H1 (cell line): ENCODE results near the gene HOMER2. TPM values are rescaled to one million over a fixed set of nuclear protein-coding genes. Genes with fewer than 3 reads are reported as not detected.

ENCODE experiments used
- ASH2L ChIP-seq: fragments of 200-600, 300-600 bp; sonication (generic); IDR thresholded peaks from one replicate; pipeline ENCODE4 v1.7.1; 2017; ENCODE audit warnings: low read length
- BACH1 ChIP-seq: IDR thresholded peaks from 2 replicates; pipeline ENCODE4 v1.6.1; 2012; ENCODE audit warnings: low read length, improper control_type of control experiment
- BCL11A ChIP-seq, 2 experiments: IDR thresholded peaks; one replicate each; pipeline ENCODE4 v1.6.1; 2011; ENCODE audit warnings: low read depth in 2 of 2, low read length in 2 of 2, mild to moderate bottlenecking in 2 of 2
- CBX5 ChIP-seq: fragments of 300-800, 300-1000 bp; sonication (generic); IDR thresholded peaks from 2 replicates; pipeline ENCODE4 v1.7.1; 2016; ENCODE audit warnings: antibody characterized with exemption, low read length, low read depth
- CHD1 ChIP-seq: IDR thresholded peaks from 2 replicates; pipeline ENCODE4 v1.6.1; 2012; ENCODE audit warnings: low read depth, low read length, improper control_type of control experiment
- CTBP2 ChIP-seq: IDR thresholded peaks from 2 replicates; pipeline ENCODE4 v1.7.0; 2011; ENCODE audit warnings: borderline replicate concordance, mild to moderate bottlenecking, moderate library complexity, mixed read lengths, low read length; ENCODE audit not compliant: insufficient read depth, insufficient read length
- EZH2 ChIP-seq: fragments of 200-600 bp; sonication (generic); IDR thresholded peaks from 2 replicates; pipeline ENCODE4 v1.7.1; 2012; ENCODE audit warnings: low read depth, mild to moderate bottlenecking, moderate library complexity, low read length, inconsistent platforms; ENCODE audit not compliant: severe bottlenecking
- HDAC6 ChIP-seq: IDR thresholded peaks from one replicate; pipeline ENCODE4 v1.7.1; 2012; ENCODE audit warnings: low read depth, mild to moderate bottlenecking, inconsistent platforms, low read length, moderate library complexity
- JUN ChIP-seq: IDR thresholded peaks from 2 replicates; pipeline ENCODE4 v1.6.1; 2011; ENCODE audit warnings: low read depth, mild to moderate bottlenecking, improper control_type of control experiment, low read length
- KDM4A ChIP-seq: IDR thresholded peaks from one replicate; pipeline ENCODE4 v1.7.1; 2012; ENCODE audit warnings: low read depth, mild to moderate bottlenecking, moderate library complexity, low read length, inconsistent platforms; ENCODE audit not compliant: severe bottlenecking
- MAX ChIP-seq: IDR thresholded peaks from 2 replicates; pipeline ENCODE4 v1.6.1; 2012; ENCODE audit warnings: inconsistent platforms
- NRF1 ChIP-seq: IDR thresholded peaks from 2 replicates; pipeline ENCODE4 v1.6.1; 2011; ENCODE audit warnings: mild to moderate bottlenecking, low read depth, low read length, improper control_type of control experiment
- PHF8 ChIP-seq: fragments of 200-600 bp; sonication (generic); conservative IDR thresholded peaks from 2 replicates; pipeline ENCODE4 v1.7.1; 2012; ENCODE audit warnings: low read depth, mild to moderate bottlenecking, inconsistent platforms, low read length, moderate library complexity
- RAD21 ChIP-seq, 2 experiments: IDR thresholded peaks in 1 of 2; conservative IDR thresholded peaks in 1 of 2; 2 replicates each; pipeline ENCODE4 v1.6.1; 2011; ENCODE audit warnings: low read depth in 2 of 2, low read length in 2 of 2, improper control_type of control experiment in 1 of 2, inconsistent platforms in 1 of 2, mild to moderate bottlenecking in 1 of 2, moderate library complexity in 1 of 2
- RFX5 ChIP-seq: IDR thresholded peaks from 2 replicates; pipeline ENCODE4 v1.6.1; 2011; ENCODE audit warnings: low read depth, low read length, improper control_type of control experiment, borderline replicate concordance
- RXRA ChIP-seq: IDR thresholded peaks from 2 replicates; pipeline ENCODE4 v1.6.1; 2011; ENCODE audit warnings: low read depth, mild to moderate bottlenecking, low read length, moderate library complexity; ENCODE audit not compliant: insufficient read depth
- SIN3A ChIP-seq, 2 experiments: IDR thresholded peaks in 1 of 2; conservative IDR thresholded peaks in 1 of 2; 2 replicates each; pipeline ENCODE4 v1.6.1; 2011 to 2012; ENCODE audit warnings: low read length in 2 of 2, improper control_type of control experiment in 1 of 2, low read depth in 1 of 2, mild to moderate bottlenecking in 1 of 2
- SIX5 ChIP-seq: IDR thresholded peaks from 2 replicates; pipeline ENCODE4 v1.6.1; 2011; ENCODE audit warnings: mild to moderate bottlenecking, low read depth, low read length
- TBP ChIP-seq: IDR thresholded peaks from 2 replicates; pipeline ENCODE4 v1.6.1; 2011; ENCODE audit warnings: low read depth, low read length, improper control_type of control experiment
- TCF12 ChIP-seq: IDR thresholded peaks from 2 replicates; pipeline ENCODE4 v1.6.1; 2011; ENCODE audit warnings: low read depth, mild to moderate bottlenecking, low read length
- TEAD4 ChIP-seq: IDR thresholded peaks from 2 replicates; pipeline ENCODE4 v1.6.1; 2012; ENCODE audit warnings: low read depth, low read length, inconsistent platforms, mixed read lengths
- ZNF274 ChIP-seq: IDR thresholded peaks from 2 replicates; pipeline ENCODE4 v1.7.0; 2012; ENCODE audit warnings: low read length, borderline replicate concordance; ENCODE audit errors: extremely low read depth
- polyA plus RNA-seq, 7 experiments: library from polyadenylated mRNA; depleted of rRNA in 3 of 7; stranded (reverse) in 5 of 7; unstranded in 2 of 7; fragments of >200 nt in 5 of 7; fragments of 200-250 nt in 2 of 7; gene quantifications; 1 replicate in 5 of 7; 2 replicates in 1 of 7; 4 replicates in 1 of 7; pipeline versions ENCODE4 v1.2.1 to v1.2.3, GENCODE V29; 2011 to 2013; ENCODE audit warnings: missing spikeins in 2 of 7, mixed read lengths in 2 of 7
- total RNA-seq: library from RNA; stranded (reverse); fragmentation: NEBNext Ultra II Directional; extraction: Animal tissue kit (Norgen Biotek cat#: 25700); gene quantifications from 2 replicates; pipeline ENCODE4 v1.2.1, GENCODE V29; 2021
- TF ChIP-seq, protein P1 (sequence below): IDR thresholded peaks from 2 replicates; pipeline ENCODE4 v1.6.1; 2011; ENCODE audit warnings: low read length, improper control_type of control experiment

Gene HOMER2
- total and polyA plus RNA-seq, 2 of the 8 experiments (the other 6 are each of a cell fraction or from before 2014, with no cell fraction given): 12.5 to 27.6 TPM

DNA sequence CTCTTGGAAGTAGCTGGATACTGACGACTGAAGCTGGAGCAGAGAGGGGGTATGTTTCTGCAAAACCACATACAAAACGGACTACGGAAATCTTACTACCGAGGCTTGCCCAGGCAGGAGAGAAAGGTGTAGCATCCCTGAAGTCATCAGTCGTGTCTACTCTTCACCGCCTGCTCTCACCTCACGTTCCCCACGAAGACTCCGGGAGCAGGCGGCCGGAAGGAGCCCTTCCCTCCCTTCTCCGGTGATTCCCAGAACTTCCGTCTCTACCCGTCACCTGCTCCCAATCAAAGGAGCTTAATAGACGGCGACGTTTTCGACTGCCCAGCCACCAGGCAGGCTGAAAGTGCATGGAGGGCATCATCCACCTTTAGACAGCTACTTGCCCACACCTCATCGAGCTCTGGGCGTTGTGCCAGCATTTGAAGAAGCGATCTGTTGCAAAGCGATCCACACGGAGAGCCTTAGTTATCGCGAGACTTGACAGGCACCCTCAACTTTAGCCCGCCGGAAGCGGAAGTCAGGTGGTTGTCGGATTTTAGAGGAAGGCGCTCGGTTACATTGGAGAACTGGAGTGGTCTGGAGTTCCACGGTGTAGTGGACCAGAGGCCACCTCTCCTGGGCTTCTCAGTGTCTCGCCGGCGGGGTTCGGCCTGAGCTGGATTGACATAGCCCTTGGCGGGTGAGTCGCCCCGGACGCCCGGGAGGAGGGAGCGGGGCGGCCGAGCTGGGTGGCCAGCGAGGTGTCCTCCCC lies 33.3 kb upstream of the HOMER2 start, which contains the start of gene RAMAC (continued):
- TF ChIP-seq SIN3A (conservative IDR thresholded peaks at IDR 0.05 in 1 of 2, IDR thresholded peaks at IDR 0.05 in 1 of 2; ENCODE audit: low read depth in 1 of 2, low read length in 2 of 2): peak in 1 of 2 experiments; percentile 48; a peak in 1 of 4 replicates
- TF ChIP-seq JUN: no peak
- TF ChIP-seq BACH1: no peak
- no peak for TF ChIP-seq CTBP2
- TF ChIP-seq BCL11A (IDR thresholded peaks at IDR 0.05; ENCODE audit: low read depth in 2 of 2, low read length in 2 of 2): no peak
- peak; percentile 100 for TF ChIP-seq KDM4A
- TF ChIP-seq ASH2L: peak; percentile 85
- TF ChIP-seq, protein P1, sequence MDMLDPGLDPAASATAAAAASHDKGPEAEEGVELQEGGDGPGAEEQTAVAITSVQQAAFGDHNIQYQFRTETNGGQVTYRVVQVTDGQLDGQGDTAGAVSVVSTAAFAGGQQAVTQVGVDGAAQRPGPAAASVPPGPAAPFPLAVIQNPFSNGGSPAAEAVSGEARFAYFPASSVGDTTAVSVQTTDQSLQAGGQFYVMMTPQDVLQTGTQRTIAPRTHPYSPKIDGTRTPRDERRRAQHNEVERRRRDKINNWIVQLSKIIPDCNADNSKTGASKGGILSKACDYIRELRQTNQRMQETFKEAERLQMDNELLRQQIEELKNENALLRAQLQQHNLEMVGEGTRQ: peak; percentile 30; the same call in 1 of the 2 replicates
- no peak for TF ChIP-seq RAD21 (IDR thresholded peaks at IDR 0.05 in 1 of 2, conservative IDR thresholded peaks at IDR 0.05 in 1 of 2; ENCODE audit: low read depth in 2 of 2, low read length in 2 of 2)
- TF ChIP-seq CHD1: no peak
- no peak for TF ChIP-seq HDAC6
- TF ChIP-seq RFX5: no peak
- TF ChIP-seq EZH2: no peak
- TF ChIP-seq TEAD4: no peak
- peak; percentile 100 for TF ChIP-seq MAX
- TF ChIP-seq CBX5: no peak
- no peak for TF ChIP-seq NRF1
- no peak for TF ChIP-seq SIX5
- peak; percentile 79 for TF ChIP-seq PHF8
- 0 out of 2 replicates have a peak, but pooled peaks have one; percentile 20 for TF ChIP-seq TCF12
- TF ChIP-seq TBP: 0 out of 2 replicates have a peak, but pooled peaks have one; percentile 5
- no peak for TF ChIP-seq RXRA
- TF ChIP-seq ZNF274: no peak
